KMS-11 (cell line): Measurements from ENCODE around the gene SEMA5A.

Experiments
- H2AFZ ChIP-seq: fragments of 200-600 bp; sonication (generic); 2 replicates; pipeline ENCODE4 v1.6.1; 2016; ENCODE audit warnings: antibody characterized with exemption, mixed run types, low read depth
- H3K27ac ChIP-seq: fragments of 200-600 bp; sonication (generic); 2 replicates; pipeline ENCODE4 v1.6.1; 2016; ENCODE audit warnings: mild to moderate bottlenecking, mixed run types
- H3K27me3 ChIP-seq: fragments of 200-600 bp; sonication (generic); 2 replicates; pipeline ENCODE4 v1.6.1; 2017; ENCODE audit warnings: mild to moderate bottlenecking, low read depth, mixed run types, moderate library complexity; ENCODE audit not compliant: insufficient read depth
- H3K36me3 ChIP-seq: fragments of 200-600 bp; sonication (generic); 2 replicates; pipeline ENCODE4 v1.6.1; 2017; ENCODE audit warnings: mild to moderate bottlenecking, mixed run types; ENCODE audit not compliant: insufficient read depth
- H3K4me1 ChIP-seq: fragments of 200-600 bp; sonication (generic); 2 replicates; pipeline ENCODE4 v1.6.1; 2016; ENCODE audit warnings: mild to moderate bottlenecking, low read depth, mixed run types; ENCODE audit not compliant: poor library complexity, severe bottlenecking
- H3K4me2 ChIP-seq: fragments of 200-600 bp; sonication (generic); 2 replicates; pipeline ENCODE4 v1.7.0; 2016; ENCODE audit warnings: mild to moderate bottlenecking, mixed run types
- H3K4me3 ChIP-seq: fragments of 200-600 bp; sonication (generic); IDR thresholded peaks from 2 replicates; pipeline ENCODE4 v1.6.1; 2017; ENCODE audit warnings: low read depth, low read length, mixed read lengths; ENCODE audit not compliant: insufficient read depth
- H3K79me2 ChIP-seq: fragments of 200-600 bp; sonication (generic); 2 replicates; pipeline ENCODE4 v1.6.1; 2016; ENCODE audit warnings: low read depth, mixed run types; ENCODE audit not compliant: insufficient read depth
- H3K9ac ChIP-seq: fragments of 200-600 bp; sonication (generic); 2 replicates; pipeline ENCODE4 v1.6.1; 2016; ENCODE audit warnings: mild to moderate bottlenecking, mixed run types
- H4K20me1 ChIP-seq: fragments of 200-600 bp; sonication (generic); 2 replicates; pipeline ENCODE4 v1.6.1; 2016; ENCODE audit warnings: mild to moderate bottlenecking, mixed run types; ENCODE audit not compliant: insufficient read depth
- CTCF ChIP-seq: fragments of 200-600 bp; sonication (generic); conservative IDR thresholded peaks from 2 replicates; pipeline ENCODE4 v1.6.1; 2017; ENCODE audit warnings: low read depth, mild to moderate bottlenecking, antibody characterized with exemption, low read length, moderate library complexity, mixed read lengths

SEMA5A gene

GRCh38 chr5:9516591-9516990, 29.3 kb downstream of the SEMA5A start:
- Histone ChIP-seq H3K27me3 (no peaks in the 10 kb centered on the region), H4K20me1 (no peaks in the 10 kb centered on the region), H3K4me3 (no peak overlapping the region), H3K27ac (no peak overlapping the region), H3K4me2 (no peak overlapping the region), H3K4me1 (no peaks in the 10 kb centered on the region), H3K9ac (no peak overlapping the region), H3K79me2 (no peaks in the 10 kb centered on the region), H3K36me3 (no peaks in the 10 kb centered on the region), H2AFZ (no peak overlapping the region)
- TF ChIP-seq CTCF, result no peak

GRCh38 chr5:9515436-9515835, 30.4 kb downstream of the SEMA5A start:
- no peak overlapping the region for H3K4me2 ChIP-seq

GRCh38 chr5:9514968-9515367, 30.9 kb downstream of the SEMA5A start:
- H3K79me2 ChIP-seq, result no peaks in the 10 kb centered on the region
- no peak overlapping the region for H3K27ac ChIP-seq
- no peaks in the 10 kb centered on the region for H4K20me1 ChIP-seq
- no peak for TF ChIP-seq CTCF
- no peak overlapping the region for H3K4me3 ChIP-seq
- H2AFZ ChIP-seq, result no peak overlapping the region
- H3K36me3 ChIP-seq, result no peaks in the 10 kb centered on the region
- H3K27me3 ChIP-seq, result no peaks in the 10 kb centered on the region
- no peak overlapping the region for H3K4me2 ChIP-seq
- H3K9ac ChIP-seq, result no peak overlapping the region
- H3K4me1 ChIP-seq, result no peaks in the 10 kb centered on the region

More at GRCh38 chr5:9515436-9515835, 30.4 kb downstream of the SEMA5A start:
- no peak for TF ChIP-seq CTCF
- Histone ChIP-seq H3K9ac (no peak overlapping the region), H4K20me1 (no peaks in the 10 kb centered on the region), H3K27ac (no peak overlapping the region), H2AFZ (no peak overlapping the region), H3K36me3 (no peaks in the 10 kb centered on the region), H3K4me1 (no peaks in the 10 kb centered on the region), H3K27me3 (no peaks in the 10 kb centered on the region), H3K79me2 (no peaks in the 10 kb centered on the region), H3K4me3 (no peak overlapping the region)

DNA sequence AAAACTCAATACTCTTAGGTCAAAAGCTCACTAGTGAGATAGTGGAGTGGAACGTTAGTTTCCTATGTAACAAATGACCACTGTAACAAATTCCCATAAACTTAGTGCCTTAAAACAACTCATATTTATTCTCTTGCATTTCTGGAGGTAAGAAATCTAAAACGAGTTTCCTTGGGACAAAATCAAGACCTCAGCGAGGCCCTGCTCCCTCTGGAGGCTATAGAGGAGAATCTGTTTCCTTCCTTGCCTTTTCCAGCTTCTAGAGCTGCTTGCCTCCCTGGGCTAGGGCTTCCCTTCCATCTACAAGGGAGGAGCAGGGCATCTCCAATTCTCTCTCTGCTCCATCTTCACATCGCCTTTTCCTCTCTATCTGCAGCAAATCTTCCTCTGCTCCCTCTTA, 32.0 kb downstream of the SEMA5A start:
- TF ChIP-seq CTCF, result no peak
- Histone ChIP-seq H3K4me3 (no peak overlapping the region), H3K4me2 (no peak overlapping the region)

More for the DNA sequence above, 32.0 kb downstream of the SEMA5A start:
- no peak overlapping the region for H2AFZ ChIP-seq
- H3K4me1 ChIP-seq, result no peaks in the 10 kb centered on the region
- H3K27me3 ChIP-seq, result no peaks in the 10 kb centered on the region
- H4K20me1 ChIP-seq, result no peaks in the 10 kb centered on the region
- no peaks in the 10 kb centered on the region for H3K79me2 ChIP-seq
- H3K9ac ChIP-seq, result no peak overlapping the region
- H3K36me3 ChIP-seq, result no peaks in the 10 kb centered on the region
- H3K27ac ChIP-seq, result no peak overlapping the region
